ENCODE measurements around the gene SEMA5A.

Gene SEMA5A

DNA sequence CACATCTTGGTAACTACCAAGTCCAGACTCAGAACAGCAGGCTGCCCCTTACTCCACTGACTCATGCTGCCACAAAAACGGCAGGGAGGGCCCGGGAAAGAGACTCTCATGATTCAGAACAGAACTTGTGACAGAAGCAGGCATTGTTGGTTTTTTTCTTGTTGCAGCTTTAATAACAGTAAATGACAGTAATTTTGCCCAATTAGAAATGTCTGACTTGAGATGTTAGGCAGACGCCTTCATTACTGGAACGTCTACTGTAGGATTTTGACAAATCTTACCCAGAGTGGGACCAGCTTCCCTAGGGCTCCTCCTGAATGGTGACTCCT is 77.9 kb downstream of the SEMA5A start:
- DNase-seq = no peak

GRCh38 chr5:9467199-9468059 is 78.4 kb downstream of the SEMA5A start:
- DNase-seq = no peak

GRCh38 chr5:9466697-9467096 is 79.2 kb downstream of the SEMA5A start:
- DNase-seq = no peak

DNA sequence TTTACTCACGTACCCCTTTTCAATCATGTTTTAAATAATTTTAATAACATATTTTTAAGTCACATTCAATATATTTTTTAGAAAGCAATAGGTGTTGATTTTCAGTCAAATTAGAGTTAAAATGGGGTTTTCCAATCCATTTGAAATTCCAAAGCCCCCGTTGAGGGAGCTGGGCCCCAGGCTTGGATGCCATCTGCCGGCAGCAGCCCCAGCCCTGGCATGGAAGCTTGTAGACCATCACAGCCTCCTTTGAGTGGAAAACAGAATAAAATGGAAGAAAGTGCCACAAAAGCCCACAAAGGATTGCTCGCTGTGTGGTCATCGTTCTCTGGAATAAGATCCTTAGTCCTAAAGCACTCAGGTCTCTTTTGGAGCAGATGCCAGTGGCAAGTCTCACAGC is 81.4 kb downstream of the SEMA5A start:
- no peak for DNase-seq

- no peak for DNase-seq
These were observed 83.8 kb downstream of the SEMA5A start for GRCh38 chr5:9462109-9462508.

GRCh38 chr5:9460885-9461645 is 84.8 kb downstream of the SEMA5A start:
- DNase-seq = no peak

- DNase-seq = no peak
These were observed 89.3 kb downstream of the SEMA5A start for GRCh38 chr5:9456435-9457042.

DNA sequence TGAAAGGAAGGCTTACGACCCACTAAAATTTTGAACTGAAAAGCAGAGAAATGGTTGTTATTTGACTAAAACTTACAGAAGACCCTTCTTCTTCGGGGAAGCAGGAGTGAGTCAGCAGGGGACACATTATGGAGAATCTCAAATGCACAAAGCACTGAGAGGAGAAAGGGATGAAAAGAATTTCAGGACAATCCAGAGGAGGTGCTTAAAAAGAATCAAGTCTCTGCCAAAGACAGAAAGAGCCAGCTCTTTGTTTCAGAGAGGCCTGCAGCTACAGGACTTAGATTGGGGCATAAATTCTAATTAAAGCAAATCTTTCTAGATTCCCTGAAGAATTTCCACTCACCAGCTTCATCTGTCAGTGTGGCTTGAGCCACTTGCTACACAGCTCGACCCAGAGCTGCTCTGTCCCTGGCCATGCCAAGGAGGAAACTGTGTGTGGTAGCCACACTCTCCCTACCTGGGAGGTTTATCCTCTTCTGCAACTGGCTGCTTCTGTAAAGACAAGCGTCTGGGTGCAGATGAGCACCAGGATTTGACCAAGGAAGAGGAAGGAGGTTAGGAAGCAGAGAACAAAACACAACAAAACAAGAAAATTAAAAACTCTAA is 89.9 kb downstream of the SEMA5A start:
- DNase-seq = no peak

- DNase-seq = no peak
These were observed 91.4 kb downstream of the SEMA5A start for GRCh38 chr5:9454491-9454890.

GRCh38 chr5:9454012-9454481 is 91.8 kb downstream of the SEMA5A start:
- DNase-seq = no peak

DNA sequence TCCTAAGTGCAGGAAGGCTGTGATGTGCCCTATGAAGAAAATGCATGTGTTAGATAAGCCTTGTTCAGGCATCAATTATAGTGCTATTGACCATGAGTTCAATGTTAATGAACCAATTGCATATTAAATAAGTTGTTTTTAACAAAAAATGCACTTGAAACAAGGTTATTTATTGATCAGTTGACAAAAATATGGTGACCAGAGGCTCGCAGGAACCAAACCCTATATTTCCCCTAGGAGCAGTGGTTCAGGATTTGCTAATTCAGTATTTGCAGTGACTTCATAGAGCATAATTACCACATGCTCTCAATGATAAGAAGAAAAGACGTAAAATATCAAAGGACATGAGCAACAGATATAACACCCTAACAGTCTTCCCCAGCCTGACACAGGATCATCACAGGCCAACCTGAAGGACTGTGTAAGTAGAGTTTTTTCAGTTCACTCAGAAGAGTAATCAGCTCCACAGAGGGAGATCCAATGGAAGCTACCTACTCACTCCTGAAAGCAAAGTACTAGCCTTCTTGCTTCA is 92.3 kb downstream of the SEMA5A start:
- DNase-seq = no peak

DNA sequence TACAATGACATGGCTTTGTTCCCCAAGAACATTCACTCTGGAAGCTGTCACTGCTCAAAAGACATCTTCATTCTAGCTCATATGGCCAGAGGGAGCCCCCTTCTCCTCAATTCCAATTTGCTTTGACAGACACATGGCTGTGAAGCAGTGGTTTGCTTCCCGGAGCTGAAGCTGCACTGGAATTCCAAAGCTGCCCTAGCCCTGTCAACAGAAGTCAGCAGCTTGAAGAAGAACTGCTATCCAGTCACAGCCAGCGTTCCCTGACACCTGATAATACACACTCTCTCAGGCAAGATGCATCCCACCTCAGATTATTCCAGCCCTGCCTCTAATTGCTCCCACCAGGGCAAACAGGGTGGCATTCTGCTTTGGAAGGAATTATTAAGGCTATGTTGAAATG is 93.7 kb downstream of the SEMA5A start:
- no peak for DNase-seq

- DNase-seq = no peak
These were observed 94.8 kb downstream of the SEMA5A start for GRCh38 chr5:9451037-9451436.

- no peak for DNase-seq
These were observed 98.2 kb downstream of the SEMA5A start for GRCh38 chr5:9447691-9448090.

DNA sequence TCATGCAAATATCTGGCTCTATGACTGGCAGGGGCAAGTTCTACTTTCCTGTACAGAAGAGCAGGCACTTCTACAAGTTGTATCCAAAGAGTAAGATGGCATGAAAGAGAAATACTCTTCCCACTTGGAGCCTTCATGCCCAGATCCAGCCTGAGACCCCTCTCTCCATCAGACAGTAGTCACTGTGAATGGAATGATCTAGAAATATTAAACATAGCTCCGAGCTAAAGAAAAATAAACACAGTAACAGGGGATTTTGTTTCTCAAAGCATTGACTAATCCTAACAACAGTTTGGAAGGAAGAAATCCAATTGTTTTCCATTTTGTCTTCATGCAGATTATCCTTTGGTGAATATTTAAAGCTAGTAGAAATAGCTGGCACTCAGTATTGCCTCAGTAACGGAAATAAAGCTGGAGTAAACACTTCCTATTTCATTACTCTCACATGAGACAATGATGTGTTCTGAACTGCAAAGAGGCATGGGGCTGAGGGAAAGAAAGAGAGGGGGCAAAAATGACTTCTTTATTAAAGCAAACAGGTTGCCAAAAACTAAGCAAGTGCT is 100.0 kb downstream of the SEMA5A start:
- no peak for DNase-seq

GRCh38 chr5:9444346-9444745 is 101.5 kb downstream of the SEMA5A start:
- DNase-seq = no peak

GRCh38 chr5:9441610-9442009 is 104.3 kb downstream of the SEMA5A start:
- DNase-seq = no peak

DNA sequence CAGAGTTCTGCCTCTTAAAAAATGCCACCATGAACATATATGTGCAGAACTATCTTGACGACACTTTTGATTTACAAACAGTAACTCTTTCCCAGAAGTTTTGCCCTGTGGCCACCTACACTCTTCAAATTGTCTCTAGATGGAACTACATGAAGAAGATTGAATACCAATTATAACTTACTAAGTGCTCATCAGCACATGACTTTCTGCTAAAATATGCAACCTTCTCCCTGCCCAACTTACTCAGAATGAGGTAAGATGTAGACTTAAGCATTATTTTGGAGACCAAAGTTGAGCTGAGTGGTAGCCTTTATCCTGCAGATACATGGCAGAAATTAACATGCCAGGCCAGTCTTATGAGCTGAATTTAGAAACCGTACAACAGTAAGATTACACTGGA is 105.4 kb downstream of the SEMA5A start:
- no peak for DNase-seq

DNA sequence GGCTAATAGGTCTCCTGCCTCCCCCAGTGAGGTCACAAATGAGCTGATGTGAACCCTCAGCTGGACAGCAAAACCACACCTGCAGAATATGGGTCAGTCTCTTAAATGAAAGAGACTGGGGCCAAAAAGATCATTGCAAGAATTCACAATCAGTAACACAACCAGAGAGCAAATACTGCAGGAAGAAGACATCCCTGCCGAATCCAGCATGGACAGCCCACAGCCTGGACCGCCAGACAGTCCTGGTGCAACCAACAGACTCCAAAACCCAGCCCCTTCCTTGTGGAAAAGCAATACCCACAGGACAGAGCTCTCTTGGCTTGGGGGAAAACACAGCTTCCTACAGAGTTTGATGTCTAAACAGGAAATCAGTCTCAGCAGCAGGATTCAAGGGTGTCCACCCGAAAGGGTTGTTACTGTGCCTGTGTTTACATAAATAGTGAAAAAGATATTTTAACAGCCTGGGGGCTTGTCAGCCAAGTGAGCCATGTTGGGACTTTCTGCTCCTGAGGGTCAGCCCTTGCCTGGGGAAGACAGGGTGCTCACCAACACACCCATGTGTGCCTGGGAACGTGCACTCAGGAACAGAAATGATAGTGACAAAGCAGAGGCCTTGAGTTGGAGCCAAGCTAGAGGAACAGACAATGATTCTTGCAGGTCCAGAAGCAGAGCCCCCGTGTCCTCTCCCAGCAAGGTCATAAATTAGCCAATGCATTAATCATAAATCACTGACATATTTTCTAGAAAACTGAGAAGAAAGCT is 106.2 kb downstream of the SEMA5A start:
- no peak for DNase-seq

DNA sequence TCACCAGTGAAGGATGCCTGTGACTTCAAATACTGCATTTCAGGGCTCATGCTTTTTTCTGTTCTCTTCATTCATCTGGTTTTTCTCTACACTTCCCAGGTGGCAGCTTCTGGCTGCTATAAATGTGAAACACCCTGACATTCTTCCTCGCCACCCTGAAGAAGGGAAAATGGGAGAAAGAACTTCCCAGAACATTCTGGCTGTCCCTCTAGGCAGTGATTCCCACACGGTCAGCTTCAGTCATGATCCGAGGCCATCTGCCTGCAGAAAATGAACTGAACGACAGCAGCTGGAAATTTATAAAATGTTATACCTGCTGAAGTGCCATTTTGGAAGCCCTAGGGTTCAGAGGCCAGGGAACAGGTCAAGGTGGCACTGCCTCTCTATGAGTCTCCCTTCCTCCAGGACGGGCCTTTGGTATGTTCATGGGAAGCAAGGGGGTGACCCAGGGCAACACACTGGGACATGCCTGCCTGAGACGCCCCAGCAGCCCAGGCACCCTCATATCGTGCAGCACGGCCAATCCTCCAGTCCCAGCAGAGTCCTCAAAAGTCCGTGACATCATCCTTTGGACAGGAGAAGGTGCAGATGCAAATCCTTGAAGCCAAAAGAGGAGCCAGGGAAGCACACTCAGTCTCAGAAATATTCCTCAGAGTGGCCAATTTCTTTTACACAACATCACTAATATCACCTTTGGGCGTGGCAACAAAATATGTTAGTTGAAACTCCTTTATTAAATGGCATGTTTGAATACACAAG is 107.1 kb downstream of the SEMA5A start:
- DNase-seq = no peak

DNA sequence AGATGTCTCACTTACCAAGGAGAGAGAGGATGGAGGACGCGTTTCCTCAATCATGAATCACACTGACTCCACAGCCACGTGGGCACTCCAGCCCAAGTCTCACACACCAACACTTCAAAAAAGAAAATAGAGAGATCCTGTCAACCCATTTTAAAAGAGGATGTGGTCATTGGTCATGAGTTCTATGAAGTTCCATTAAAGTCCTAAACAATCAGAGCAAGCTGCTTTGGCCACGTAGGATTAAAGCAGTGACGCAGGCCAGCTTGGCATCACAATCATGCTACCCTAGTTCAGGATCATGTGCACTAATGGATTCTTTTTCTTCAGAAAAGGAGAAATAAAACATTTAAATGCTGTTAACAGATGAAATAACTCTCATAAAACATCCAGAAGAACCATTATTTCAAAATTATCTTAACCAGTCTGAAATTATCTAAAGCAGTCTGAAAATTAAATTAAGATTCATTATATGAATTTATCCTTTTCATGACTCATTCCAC is 108.1 kb downstream of the SEMA5A start:
- no peak for DNase-seq

All from SW 1271 (cell line).